Measurements from ENCODE around the gene PRDM16. TPM values are rescaled to one million over a fixed set of nuclear protein-coding genes. Genes with fewer than 3 reads are reported as not detected.

Gene PRDM16
- total RNA-seq, 1 experiment from 2014 or later: 22.3 TPM

- 0 out of 2 replicates have a peak overlapping the region, but pooled peaks have one; percentile 23 for H3K27ac ChIP-seq (ENCODE audit: low read length)
- no peaks in the 10 kb centered on the region for H3K36me3 ChIP-seq (ENCODE audit: control insufficient read depth, insufficient read depth, low read length)
- POLR2A ChIA-PET: no interaction called here
- ATAC-seq: peak; percentile 66
- no TSS peak for BruUV-seq (replicated peaks)
- H3K27me3 ChIP-seq (ENCODE audit: control insufficient read depth, insufficient read depth, low read length): no peaks in the 10 kb centered on the region
- CTCF ChIA-PET: interaction anchor here (0.6 kb wide), 1 partner anchor 100 kb away, joined by 3 read pairs; no protein-coding TSS in a partner anchor
- TF ChIP-seq POLR2AphosphoS5 (IDR thresholded peaks at IDR 0.05; ENCODE audit: low read depth, low read length) (no peak), REST (IDR thresholded peaks at IDR 0.05; ENCODE audit: insufficient read depth in 1 of 2, low read depth in 2 of 2, low read length in 1 of 2) (no peak), SIN3A (IDR thresholded peaks at IDR 0.05; ENCODE audit: borderline replicate concordance, insufficient read depth, low read depth, low read length) (no peak), TCF7L2 (IDR thresholded peaks at IDR 0.05; ENCODE audit: low read depth, low read length) (no peak), CTCF (IDR thresholded peaks at IDR 0.05) (no peak)
- no peak for DNase-seq (ENCODE audit: low read depth, low spot score)
- peaks cover 23% of the 10 kb centered on the region for H3K4me1 ChIP-seq (ENCODE audit: control insufficient read depth, insufficient read depth, low read length)
- intact Hi-C loops (cut with micrococcal nuclease; ENCODE audit: unreplicated experiment) (no loop called here), in situ Hi-C loops (cut with HindIII; ENCODE audit: low pct_unique_long_range_greater_than_20kb, low sequenced_read_pairs) (no loop called here)
- no peak overlapping the region for H3K4me3 ChIP-seq (ENCODE audit: low read depth in 2 of 2, low read length in 2 of 2)
- no peaks in the 10 kb centered on the region for H3K9me3 ChIP-seq (ENCODE audit: control insufficient read depth, insufficient read depth, low read depth, low read length)
These were observed 300.6 kb downstream of the PRDM16 start for GRCh38 chr1:3369446-3370076.

DNA sequence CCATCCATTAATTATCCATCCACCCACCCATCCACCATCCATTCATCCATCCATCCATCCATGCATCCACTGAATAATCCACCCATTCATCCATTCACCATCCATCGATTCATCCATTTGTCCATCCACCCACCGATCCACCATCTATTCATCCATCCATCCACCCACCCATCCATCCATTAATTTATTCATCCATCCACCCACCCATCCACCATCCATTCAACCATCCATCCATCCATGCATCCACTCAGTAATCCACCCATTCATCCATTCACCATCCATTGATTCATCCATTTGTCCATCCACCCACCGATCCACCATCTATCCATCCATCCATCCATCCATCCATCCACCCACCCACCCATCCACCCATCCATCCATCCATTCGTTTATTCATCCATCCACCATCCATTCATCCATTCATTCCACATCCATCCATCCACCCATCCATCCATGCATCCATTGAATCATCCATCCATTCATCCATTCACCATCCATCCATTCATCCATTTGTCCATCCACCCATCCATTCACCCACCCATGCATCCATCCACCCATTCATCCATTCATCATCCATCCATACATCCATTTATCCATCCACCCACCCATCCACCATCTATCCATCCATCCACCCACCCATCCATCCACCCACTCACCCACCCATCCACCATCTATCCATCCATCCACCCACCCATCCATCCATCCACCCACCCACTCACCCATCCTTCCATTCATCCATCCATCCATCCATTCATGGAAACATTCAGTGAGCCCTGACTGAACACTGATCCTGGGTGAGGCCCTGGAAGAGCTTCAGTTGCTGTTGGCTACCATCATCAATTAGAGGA is 302.1 kb downstream of the PRDM16 start:
- no peak for DNase-seq (ENCODE audit: low read depth, low spot score)
- ATAC-seq: no peak
- intact Hi-C loops (cut with micrococcal nuclease; ENCODE audit: unreplicated experiment): no loop called here
- no peaks in the 10 kb centered on the region for H3K27me3 ChIP-seq (ENCODE audit: control insufficient read depth, insufficient read depth, low read length)
- TF ChIP-seq REST (IDR thresholded peaks at IDR 0.05; ENCODE audit: insufficient read depth in 1 of 2, low read depth in 2 of 2, low read length in 1 of 2): no peak
- TF ChIP-seq POLR2AphosphoS5 (IDR thresholded peaks at IDR 0.05; ENCODE audit: low read depth, low read length): no peak
- no peak for TF ChIP-seq SIN3A (IDR thresholded peaks at IDR 0.05; ENCODE audit: borderline replicate concordance, insufficient read depth, low read depth, low read length)
- TF ChIP-seq CTCF (IDR thresholded peaks at IDR 0.05): no peak
- no peak for TF ChIP-seq TCF7L2 (IDR thresholded peaks at IDR 0.05; ENCODE audit: low read depth, low read length)
- ChIA-PET POLR2A (interaction anchor here (0.6 kb wide), 1 partner anchor 121 kb away, joined by 15 read pairs; no protein-coding TSS in a partner anchor), CTCF (no interaction called here)
- H3K9me3 ChIP-seq (ENCODE audit: control insufficient read depth, insufficient read depth, low read depth, low read length): no peaks in the 10 kb centered on the region
- in situ Hi-C loops (cut with HindIII; ENCODE audit: low pct_unique_long_range_greater_than_20kb, low sequenced_read_pairs): no loop called here
- H3K4me1 ChIP-seq (ENCODE audit: control insufficient read depth, insufficient read depth, low read length): peaks cover 23% of the 10 kb centered on the region
- no TSS peak for BruUV-seq (replicated peaks)
- no peak overlapping the region for H3K4me3 ChIP-seq (ENCODE audit: low read depth in 2 of 2, low read length in 2 of 2)
- no peak overlapping the region for H3K27ac ChIP-seq (ENCODE audit: low read length)
- no peaks in the 10 kb centered on the region for H3K36me3 ChIP-seq (ENCODE audit: control insufficient read depth, insufficient read depth, low read length)
